ENCODE data around the gene TMEM108.

Gene TMEM108

GRCh38 chr3:133361435-133361834 is 323.2 kb downstream of the TMEM108 start:
- no peak for DNase-seq (ENCODE audit: low read depth)

- DNase-seq (ENCODE audit: low read depth), result no peak
Measured at GRCh38 chr3:133362539-133362938, 324.3 kb downstream of the TMEM108 start.

DNA sequence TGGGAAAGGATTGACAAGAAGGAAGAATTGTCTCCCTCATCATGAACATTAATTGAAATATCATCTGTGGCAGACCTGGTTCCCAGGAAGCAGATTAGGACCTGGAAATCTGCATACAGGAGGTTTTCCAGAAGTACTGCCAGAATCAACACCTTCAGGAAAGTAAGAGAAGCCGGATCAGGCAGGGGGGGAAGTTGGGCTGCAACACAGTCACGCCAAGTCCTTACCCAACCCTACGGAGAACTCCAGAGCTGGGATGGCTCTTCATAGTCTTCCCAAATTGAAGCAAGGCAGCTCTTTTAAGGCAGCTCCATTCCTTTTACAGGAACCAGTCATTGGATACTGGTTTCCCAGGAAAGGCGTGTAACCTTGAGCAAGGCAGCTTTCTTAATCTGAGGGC is 326.5 kb downstream of the TMEM108 start:
- no peak for DNase-seq (ENCODE audit: low read depth)

- no peak for DNase-seq (ENCODE audit: low read depth)
Measured at GRCh38 chr3:133366921-133367320, 328.7 kb downstream of the TMEM108 start.

DNA sequence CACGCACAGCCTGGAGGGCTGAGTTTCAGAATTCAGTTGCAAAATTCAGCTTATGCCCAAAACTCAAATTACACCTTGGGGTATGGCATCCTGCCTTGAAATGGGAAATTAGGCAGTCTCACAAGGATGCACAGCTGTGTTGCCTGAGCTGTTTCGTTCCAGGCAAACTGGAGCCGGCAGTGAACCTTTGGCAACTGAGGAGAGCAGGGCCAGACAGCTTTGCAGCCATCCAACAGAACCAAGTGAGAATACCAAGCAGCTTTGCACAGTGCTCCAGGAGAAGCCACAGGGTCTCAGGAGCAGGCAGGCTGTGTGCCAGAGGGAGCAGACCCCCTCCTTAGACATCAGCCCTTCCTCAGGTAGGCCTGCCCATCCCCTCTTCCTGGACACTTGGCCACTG is 329.2 kb downstream of the TMEM108 start:
- no peak for DNase-seq (ENCODE audit: low read depth)

- DNase-seq (ENCODE audit: low read depth), result no peak
Measured at GRCh38 chr3:133367956-133368355, 329.8 kb downstream of the TMEM108 start.

- no peak for DNase-seq (ENCODE audit: low read depth)
Measured at GRCh38 chr3:133368371-133369067, 330.3 kb downstream of the TMEM108 start.

DNA sequence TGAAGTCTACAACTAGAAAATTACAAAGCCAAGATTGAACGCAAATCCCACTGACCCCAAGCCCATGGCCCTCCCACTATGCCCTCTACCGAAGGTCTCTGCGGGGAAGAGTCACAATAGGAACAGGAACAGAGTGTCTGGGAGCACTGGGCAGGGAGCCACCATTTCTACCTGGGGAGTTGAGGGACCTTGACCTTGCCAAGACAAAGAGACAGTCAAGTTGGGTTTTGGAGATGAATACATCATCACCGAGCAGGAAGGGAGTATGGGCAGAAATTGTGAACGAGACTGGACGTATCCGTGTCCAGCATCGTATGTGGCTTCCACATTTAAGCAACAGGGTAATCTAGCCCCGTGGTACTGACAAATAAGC is 330.9 kb downstream of the TMEM108 start:
- DNase-seq (ENCODE audit: low read depth), result no peak

GRCh38 chr3:133371181-133371580 is 333.0 kb downstream of the TMEM108 start:
- DNase-seq (ENCODE audit: low read depth), result no peak

GRCh38 chr3:133371676-133372075 is 333.5 kb downstream of the TMEM108 start:
- no peak for DNase-seq (ENCODE audit: low read depth)

GRCh38 chr3:133374708-133375402 is 336.7 kb downstream of the TMEM108 start:
- no peak for DNase-seq (ENCODE audit: low read depth)

GRCh38 chr3:133375403-133375745 is 337.2 kb downstream of the TMEM108 start:
- DNase-seq (ENCODE audit: low read depth), result no peak

DNA sequence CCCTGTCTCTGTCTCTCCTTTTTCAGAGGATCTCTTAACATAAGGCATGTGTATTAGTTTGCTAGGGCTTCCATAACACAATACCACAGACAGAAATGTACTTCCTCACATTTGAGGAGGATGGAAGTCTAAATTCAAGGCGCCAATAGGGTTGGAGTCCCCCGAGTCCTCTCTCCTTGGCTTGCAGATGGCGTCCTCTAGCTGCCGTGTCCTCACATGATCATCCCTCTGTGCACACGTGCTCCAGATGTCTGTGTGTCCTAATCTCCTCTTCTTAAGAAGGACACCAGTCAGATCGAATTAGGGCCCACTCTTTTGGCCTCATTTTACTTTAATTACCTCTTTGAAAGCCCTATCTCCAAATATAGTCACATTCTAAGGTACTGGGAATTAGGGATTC is 338.6 kb downstream of the TMEM108 start:
- no peak for DNase-seq (ENCODE audit: low read depth)

GRCh38 chr3:133377396-133377795 is 339.2 kb downstream of the TMEM108 start:
- no peak for DNase-seq (ENCODE audit: low read depth)

DNA sequence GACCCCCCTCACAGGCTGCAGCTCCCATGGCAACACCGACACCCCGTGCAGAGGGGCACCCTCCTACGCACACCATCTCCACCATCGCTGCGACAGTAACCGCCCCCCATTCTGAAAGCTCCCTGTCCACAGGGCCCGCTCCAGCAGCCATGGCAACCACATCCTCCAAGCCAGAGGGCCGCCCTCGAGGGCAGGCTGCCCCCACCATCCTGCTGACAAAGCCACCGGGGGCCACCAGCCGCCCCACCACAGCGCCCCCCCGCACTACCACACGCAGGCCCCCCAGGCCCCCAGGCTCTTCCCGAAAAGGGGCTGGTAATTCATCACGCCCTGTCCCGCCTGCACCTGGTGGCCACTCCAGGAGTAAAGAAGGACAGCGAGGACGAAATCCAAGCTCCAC is 341.7 kb downstream of the TMEM108 start:
- DNase-seq (ENCODE audit: low read depth), result no peak

GRCh38 chr3:133380481-133381225 is 342.5 kb downstream of the TMEM108 start:
- DNase-seq (ENCODE audit: low read depth), result no peak

DNA sequence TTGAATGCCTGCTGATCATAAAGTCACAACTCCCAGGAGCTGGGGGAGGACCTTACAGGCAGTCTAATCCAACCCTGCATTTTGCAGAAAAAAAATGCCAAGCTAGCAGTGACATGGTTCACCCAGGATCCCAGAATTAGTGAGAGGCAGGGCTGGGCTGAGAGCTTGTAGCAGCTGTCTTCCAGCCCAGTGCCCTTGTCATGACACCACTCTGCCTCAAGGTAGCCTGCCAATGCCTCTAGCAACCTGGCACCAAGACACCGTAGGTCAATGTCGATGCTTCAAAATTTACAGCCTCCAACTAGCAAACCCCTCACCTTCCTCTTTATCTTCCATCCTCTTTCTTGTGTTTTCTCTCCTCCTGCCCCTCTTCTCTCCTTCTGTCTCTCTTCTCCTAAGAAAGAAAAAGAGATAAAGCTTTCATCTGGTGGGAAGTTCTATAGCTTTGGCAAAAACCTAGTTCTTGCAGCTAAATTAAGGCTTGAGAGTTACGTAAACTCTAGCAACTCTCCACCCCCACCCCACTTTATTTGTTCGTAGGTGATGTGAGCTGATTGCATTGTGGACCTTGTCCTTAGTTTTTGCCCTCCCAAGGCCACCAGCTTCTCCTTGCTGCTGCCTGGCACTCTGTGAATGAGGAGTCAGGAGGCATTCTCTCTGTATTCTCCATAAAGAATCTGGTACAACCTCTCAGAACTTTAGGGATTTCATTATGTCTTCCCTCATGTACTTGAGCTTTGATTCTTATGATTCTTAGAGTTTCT is 343.3 kb downstream of the TMEM108 start:
- no peak for DNase-seq (ENCODE audit: low read depth)

- DNase-seq (ENCODE audit: low read depth), result no peak
Measured at GRCh38 chr3:133383175-133383574, 345.0 kb downstream of the TMEM108 start.

- no peak for DNase-seq (ENCODE audit: low read depth)
Measured at GRCh38 chr3:133383741-133384140, 345.6 kb downstream of the TMEM108 start.

- no peak for DNase-seq (ENCODE audit: low read depth)
Measured at GRCh38 chr3:133384331-133385027, 346.3 kb downstream of the TMEM108 start.

- DNase-seq (ENCODE audit: low read depth), result no peak
Measured at GRCh38 chr3:133386876-133387275, 348.7 kb downstream of the TMEM108 start.

GRCh38 chr3:133387341-133387740 is 349.1 kb downstream of the TMEM108 start:
- DNase-seq (ENCODE audit: low read depth), result no peak
